Osteocyte (in vitro differentiated cells): ENCODE results near the gene NXN. TPM values are rescaled to one million over a fixed set of nuclear protein-coding genes. Genes with fewer than 3 reads are reported as not detected.
A peak's percentile ranks its signal among the peaks of the same experiment; 100 is the strongest.

ENCODE experiments used
- DNase-seq: peaks from one replicate; pipeline ENCODE4 v3.0.0; 2021; ENCODE audit warnings: mixed read lengths; ENCODE audit not compliant: unreplicated experiment; ENCODE audit errors: extremely low spot score
- H3K27ac Mint-ChIP-seq: one replicate; pipeline ENCODE4 v1.8.0; 2021; ENCODE audit warnings: mild to moderate bottlenecking, mixed read lengths; ENCODE audit not compliant: unreplicated experiment
- H3K27me3 Mint-ChIP-seq: one replicate; pipeline ENCODE4 v1.8.0; 2021; ENCODE audit warnings: mixed read lengths; ENCODE audit not compliant: unreplicated experiment
- H3K36me3 Mint-ChIP-seq: one replicate; pipeline ENCODE4 v1.8.0; 2021; ENCODE audit warnings: mixed read lengths; ENCODE audit not compliant: unreplicated experiment
- H3K4me1 Mint-ChIP-seq: one replicate; pipeline ENCODE4 v1.8.0; 2021; ENCODE audit warnings: mixed read lengths; ENCODE audit not compliant: unreplicated experiment
- H3K4me3 Mint-ChIP-seq: one replicate; pipeline ENCODE4 v1.8.0; 2021; ENCODE audit warnings: mild to moderate bottlenecking, moderate library complexity, mixed read lengths; ENCODE audit not compliant: unreplicated experiment
- H3K9me3 Mint-ChIP-seq: one replicate; pipeline ENCODE4 v1.8.0; 2021; ENCODE audit warnings: mixed read lengths; ENCODE audit not compliant: unreplicated experiment
- CTCF ChIP-seq: fragments of 200-600 bp; sonication (generic); IDR thresholded peaks from 2 replicates; pipeline ENCODE4 v1.5.0; 2021; ENCODE audit warnings: antibody characterized with exemption, mild to moderate bottlenecking, moderate library complexity
- long read RNA-seq: library from polyadenylated mRNA; unstranded; transcript quantifications from one replicate; pipeline ENCODE4 v2.0.0, GENCODE V29; 2021
- total RNA-seq: library from RNA; stranded (reverse); gene quantifications from 2 replicates; pipeline ENCODE4 v1.2.1, GENCODE V29; 2021

Gene NXN
- total RNA-seq = 123 and 131 TPM in 2 replicates
- long read RNA-seq, partial matches to known transcripts = 1 of 25 reads
- long read RNA-seq, other reads (novel, unspliced or antisense) = 21 of 25 reads

DNA sequence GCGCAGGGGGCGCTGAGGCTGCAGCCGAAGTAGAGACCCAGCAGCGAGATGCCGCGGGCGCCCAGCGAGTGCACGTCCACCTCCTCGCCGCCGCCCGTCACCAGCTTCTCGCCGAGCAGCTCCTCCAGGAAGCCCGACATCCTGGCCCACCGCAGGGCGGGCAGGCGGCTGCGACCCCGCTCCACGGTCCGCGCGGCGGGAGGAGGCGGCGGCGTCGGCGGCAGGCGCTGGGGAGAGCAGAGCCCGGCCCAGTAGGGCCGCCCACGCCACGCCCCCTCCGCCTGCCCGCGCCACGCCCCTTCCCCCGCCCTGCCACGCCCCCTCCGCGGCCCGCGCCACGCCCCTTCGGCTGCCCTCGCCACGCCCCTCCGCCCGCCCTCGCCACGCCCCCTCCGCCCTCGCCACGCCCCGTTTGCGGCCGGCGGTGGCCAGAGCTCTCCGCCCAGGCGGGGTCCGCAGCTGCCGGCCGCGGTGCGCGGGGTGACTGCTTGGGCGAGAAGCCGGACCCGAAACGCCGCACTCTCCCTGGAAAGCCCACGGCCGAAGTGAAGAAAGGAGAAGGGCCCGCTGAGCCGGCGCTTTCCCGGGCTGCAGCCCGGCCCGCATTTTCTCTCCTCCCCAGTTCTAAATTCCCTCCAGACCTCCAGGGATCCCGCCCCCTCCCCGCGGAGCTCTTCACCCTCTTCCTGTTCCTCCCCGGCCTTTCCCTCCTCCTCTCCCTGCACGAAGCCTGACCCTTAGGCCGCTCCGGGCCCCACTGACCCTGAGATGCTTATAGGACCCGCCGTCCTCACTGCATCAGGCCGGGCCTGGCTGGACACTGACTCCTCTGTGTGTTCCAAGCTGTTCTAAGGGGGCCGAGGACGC is at the start of gene NXN:
Gene NXN (minus strand): TSS at position 238 of the 867 bp plus-strand sequence.
- Mint-ChIP-seq H3K27ac (peak within 1 kb of the TSS; percentile 92), H3K4me1 (peaks cover 42% of the 10 kb centered on the region)
- TF ChIP-seq CTCF = peak; percentile 44

DNA sequence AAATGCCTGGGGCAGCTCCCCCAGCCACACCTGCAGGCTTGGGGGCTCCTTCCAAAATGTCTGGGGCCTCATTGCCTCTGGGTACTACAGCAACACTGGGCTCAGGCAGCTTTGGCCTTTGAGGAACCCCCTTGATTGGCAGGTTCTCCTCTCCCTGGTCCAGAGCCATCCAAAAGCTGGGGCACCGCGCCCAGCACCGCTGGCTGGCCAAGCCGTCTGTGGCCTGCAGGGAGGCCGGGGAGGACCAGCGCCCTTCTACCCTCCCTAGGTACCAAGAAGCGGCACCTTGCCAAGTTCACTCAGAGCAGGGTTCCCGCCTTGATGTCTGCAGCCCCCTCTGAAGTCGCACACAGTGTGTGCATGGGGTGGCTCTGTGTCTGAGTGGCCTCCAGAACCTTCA is 47.5 kb upstream of the NXN start:
- TF ChIP-seq CTCF = no peak
- H3K27ac Mint-ChIP-seq = no peak overlapping the region
- peaks cover 3% of the 10 kb centered on the region for H3K36me3 Mint-ChIP-seq

More for the DNA sequence above, at the start of gene NXN:
- no peaks in the 10 kb centered on the region for H3K36me3 Mint-ChIP-seq
- no peaks in the 10 kb centered on the region for H3K27me3 Mint-ChIP-seq
- DNase-seq = peak; percentile 98
- H3K9me3 Mint-ChIP-seq = no peaks in the 10 kb centered on the region
- peak within 1 kb of the TSS; percentile 94 for H3K4me3 Mint-ChIP-seq

GRCh38 chr17:1026599-1026975 is 47.0 kb upstream of the NXN start:
- H3K4me3 Mint-ChIP-seq = no peak overlapping the region
- H3K4me1 Mint-ChIP-seq = peaks cover 18% of the 10 kb centered on the region
- H3K27ac Mint-ChIP-seq = no peak overlapping the region
- TF ChIP-seq CTCF = no peak
- no peak for DNase-seq
- H3K27me3 Mint-ChIP-seq = no peaks in the 10 kb centered on the region
- peaks cover 3% of the 10 kb centered on the region for H3K36me3 Mint-ChIP-seq
- H3K9me3 Mint-ChIP-seq = no peaks in the 10 kb centered on the region

More for the DNA sequence above, 47.5 kb upstream of the NXN start:
- no peaks in the 10 kb centered on the region for H3K27me3 Mint-ChIP-seq
- DNase-seq = no peak
- peaks cover 18% of the 10 kb centered on the region for H3K4me1 Mint-ChIP-seq
- H3K4me3 Mint-ChIP-seq = no peak overlapping the region
- H3K9me3 Mint-ChIP-seq = no peaks in the 10 kb centered on the region

DNA sequence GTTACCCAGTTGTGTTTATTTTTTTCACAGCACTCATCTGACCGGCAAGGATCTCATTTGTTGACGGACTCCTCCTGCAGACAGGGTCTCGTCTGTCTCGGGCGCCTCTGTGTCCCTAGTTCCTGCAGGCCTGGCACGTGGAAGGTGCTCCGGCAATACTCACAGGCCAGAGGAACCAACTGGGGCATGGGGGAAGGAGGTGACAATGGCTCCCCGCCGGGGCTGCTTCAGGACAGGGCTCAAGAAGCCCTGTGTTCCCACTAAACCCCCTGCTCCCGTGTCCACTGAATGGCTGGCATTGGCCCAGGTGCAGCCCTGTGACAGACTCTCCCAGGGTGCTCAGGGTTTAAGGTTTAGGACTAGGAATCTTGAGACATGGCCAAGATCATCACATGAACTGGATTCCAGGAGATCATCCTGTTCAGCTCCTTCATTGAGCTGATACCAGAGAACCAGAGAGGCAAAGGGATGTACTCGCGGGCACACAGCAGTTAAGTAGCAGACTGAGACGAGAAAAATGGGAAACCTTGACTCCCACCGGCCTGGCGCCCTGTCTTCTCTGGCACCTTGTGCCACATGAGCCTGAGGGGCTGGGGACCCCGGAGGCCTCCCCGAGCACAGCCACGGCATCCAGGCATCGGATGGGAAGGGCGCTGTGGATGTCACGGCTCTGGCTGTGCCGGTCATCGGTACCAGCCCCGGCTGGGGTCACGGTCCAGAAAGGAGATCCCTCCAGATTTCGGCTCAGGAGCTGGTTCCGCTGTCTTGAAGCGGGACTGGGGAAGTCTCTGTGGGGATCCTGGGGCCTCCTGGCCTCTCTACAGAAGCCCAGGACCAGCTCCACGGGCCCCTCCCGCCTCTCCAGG is 46.4 kb upstream of the NXN start:
- H3K9me3 Mint-ChIP-seq = no peaks in the 10 kb centered on the region
- peaks cover 18% of the 10 kb centered on the region for H3K4me1 Mint-ChIP-seq
- H3K4me3 Mint-ChIP-seq = no peak overlapping the region
- peaks cover 3% of the 10 kb centered on the region for H3K36me3 Mint-ChIP-seq
- no peak for DNase-seq
- peak overlapping the region; percentile 11 for H3K27ac Mint-ChIP-seq
- H3K27me3 Mint-ChIP-seq = no peaks in the 10 kb centered on the region
- no peak for TF ChIP-seq CTCF
